Measurements from ENCODE around the gene CREBBP.

Gene CREBBP

DNA sequence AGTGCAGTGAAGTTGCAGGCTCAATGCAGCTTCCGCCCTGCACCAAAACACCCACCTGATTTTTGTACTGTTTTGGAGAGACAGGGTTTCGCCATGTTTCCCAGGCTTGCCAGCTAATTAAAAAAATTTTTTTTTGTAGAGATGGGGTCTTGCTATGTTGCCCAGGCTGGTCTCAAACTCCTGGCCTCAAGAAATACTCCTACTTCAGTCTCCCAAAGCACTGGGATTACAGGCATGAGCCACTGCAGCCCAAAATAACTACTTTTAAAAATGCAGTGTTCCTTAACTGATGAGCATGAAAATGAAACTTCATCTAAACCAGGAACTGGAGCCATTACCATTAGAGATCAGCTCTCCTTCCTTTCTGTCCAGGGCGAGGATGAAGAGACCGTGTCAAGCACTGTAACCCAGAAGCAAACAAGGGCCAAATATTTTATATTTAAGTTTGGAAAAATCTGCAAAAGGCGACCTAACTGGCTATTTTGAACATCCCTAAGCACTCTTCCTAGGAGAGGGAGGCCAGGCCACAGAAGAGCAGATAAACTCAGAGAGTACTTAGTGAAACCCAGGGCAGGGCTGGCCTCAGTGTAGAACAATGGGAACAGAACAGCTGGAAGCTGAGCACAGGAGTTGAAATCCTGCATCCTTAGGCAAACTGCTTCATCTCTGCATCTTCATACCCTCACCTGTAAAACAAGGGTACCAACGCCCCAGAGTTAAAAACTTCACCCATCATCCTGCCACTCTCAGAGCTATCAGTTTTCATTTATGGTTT is 24.0 kb downstream of the CREBBP start:
- no peak for DNase-seq (ENCODE audit: low read depth in 1 of 2, low spot score in 1 of 2)

DNA sequence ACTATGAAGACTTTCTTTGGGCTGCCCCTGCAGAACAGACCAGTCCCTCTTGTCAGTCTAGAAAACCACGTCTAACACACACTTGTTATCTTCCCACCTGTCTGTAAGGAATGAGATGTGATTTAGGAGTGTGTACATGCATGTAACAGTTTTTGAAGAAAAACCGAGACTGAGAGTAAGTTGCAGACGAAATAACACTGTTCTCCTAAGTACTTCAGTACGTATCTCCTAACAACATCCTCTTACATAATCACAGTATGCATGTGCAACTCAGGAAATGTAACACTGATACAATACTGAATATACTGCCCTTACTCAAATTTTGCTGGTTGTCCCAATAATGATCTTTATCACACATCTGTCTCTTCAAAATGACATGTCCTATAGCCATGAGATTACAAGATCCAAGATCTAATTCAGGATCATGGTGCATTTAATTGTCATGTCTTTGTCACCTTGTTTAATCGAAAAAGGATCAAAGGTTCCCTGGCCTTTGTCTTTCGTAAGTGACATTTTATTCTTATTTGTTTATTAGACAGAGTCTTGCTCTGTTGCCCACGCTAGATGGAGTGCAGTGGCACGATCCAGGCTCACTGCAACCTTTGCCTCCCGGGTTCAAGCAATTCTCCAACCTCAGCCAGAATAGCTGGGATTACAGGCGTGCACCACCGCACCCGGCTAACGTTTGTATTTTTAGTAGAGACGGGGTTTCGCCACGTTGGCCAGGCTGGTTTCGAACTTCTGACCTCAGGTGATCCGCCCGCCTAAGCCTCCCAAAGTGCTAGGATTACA is 25.6 kb downstream of the CREBBP start:
- no peak for DNase-seq (ENCODE audit: low read depth in 1 of 2, low spot score in 1 of 2)

DNA sequence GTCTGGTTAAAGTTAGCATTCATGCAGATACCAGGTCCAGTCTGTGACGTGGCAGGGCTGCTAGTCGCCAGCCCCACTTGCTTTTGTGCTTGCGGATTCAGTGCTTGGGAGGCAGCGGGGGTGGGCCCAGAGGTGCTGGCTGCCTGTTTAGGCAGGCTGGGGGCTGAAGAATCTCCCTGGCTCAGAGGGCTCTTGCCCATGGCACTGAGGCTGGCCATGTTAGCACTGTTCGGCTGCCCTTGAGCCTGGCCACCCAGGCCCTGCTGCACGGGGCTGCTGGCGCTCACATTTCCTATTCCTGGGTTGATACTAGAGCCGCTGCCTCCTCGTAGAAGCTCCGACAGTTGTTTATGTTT is 30.0 kb downstream of the CREBBP start:
- no peak for DNase-seq (ENCODE audit: low read depth in 1 of 2, low spot score in 1 of 2)

DNA sequence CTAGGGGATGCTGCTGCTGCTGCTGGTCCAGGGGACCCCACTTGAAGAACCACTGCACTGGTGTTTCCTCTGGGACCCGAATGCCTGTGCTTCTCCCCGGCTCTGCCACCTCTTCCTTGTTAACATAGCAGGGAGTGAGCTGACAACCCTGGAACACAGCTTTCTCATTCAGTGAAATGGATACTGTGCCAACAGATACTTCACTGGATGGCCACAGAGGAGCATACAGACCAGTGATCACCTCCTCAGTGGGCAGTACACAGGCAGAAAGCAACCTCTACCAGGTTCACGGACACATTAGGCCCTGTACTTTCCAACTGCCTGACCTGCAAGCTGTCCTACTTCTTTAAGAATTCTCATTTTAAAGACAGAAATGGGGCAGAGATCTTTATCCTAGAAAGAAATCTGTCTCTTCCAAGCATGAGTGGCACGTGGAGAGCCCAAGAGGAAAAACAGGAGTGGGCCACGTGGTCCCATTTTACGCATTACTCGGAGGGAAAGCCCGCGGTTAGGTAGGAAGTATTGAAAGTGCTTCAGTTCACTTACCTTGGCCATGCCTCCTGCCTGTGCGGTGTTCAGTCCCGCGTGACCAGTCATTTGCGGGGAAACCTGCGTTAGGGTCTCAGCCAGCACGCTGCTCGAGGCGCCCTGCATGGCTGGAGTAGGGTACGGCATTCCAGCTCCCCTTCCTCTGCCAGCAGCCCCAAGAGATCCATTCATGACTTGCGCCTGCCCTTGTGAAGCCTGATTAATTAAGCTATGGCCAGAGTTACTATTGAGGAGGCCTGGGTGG is 30.6 kb downstream of the CREBBP start:
- DNase-seq (ENCODE audit: low read depth in 1 of 2, low spot score in 1 of 2): no peak

DNA sequence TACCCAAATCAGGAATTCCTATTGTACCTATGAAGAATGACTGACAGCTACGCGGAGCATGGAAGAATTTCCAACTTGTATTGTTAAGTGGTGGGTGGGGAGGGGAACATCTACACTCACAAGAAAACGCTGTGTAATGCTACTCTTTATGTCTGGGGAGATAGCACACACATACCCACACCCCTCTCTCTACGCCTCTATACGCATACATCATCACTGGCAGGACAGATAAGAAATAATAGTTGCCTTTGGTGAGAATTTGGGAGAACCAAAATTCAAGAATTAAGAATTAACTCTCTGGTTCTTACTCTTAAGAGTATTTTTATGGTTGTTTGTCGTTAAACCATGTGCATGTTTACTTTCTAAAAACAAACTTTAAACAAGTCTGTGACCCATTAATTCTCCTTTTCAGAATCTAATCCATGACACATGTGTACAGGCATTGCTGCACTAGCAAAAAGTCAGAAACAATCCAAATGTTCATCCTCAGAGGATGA is 33.9 kb downstream of the CREBBP start:
- DNase-seq (ENCODE audit: low read depth in 1 of 2, low spot score in 1 of 2): no peak

DNA sequence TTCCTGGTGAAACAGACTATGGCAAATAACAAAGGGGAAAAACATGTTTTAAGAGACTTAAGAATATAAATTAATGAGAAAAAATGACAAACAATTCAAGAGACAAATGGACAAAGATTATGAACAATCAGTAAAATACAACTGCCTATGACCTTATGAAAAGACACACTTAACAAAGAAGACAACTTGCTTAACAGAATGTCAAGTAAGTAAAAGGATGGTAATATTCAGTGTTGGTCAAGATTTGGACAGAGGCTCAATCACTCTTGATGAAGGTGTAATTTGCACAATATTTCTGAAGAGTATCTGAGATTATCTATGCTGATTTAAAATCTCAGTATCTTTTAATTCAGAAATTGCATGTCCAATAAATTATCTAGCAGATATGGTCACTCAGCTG is 34.4 kb downstream of the CREBBP start:
- DNase-seq (ENCODE audit: low read depth in 1 of 2, low spot score in 1 of 2): no peak

DNA sequence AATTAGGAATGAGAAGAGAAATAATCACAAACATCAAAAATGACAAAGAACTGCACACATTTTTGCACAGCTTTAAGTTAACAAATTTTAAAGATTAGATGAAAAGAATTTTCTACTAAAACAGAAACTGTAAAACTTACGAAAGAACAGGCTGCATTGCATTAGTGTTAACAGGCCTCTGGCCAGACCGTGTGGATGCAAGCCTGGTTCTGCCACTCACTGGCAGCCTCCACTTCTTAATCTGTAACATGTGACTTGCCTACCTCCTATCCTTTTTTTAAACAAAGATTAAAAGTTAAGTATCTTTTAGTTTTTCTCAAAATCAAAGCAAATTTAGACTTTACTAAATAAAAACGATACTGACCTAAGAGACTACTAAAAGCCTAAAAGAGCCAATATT is 37.5 kb downstream of the CREBBP start:
- DNase-seq (ENCODE audit: low read depth in 1 of 2, low spot score in 1 of 2): no peak

DNA sequence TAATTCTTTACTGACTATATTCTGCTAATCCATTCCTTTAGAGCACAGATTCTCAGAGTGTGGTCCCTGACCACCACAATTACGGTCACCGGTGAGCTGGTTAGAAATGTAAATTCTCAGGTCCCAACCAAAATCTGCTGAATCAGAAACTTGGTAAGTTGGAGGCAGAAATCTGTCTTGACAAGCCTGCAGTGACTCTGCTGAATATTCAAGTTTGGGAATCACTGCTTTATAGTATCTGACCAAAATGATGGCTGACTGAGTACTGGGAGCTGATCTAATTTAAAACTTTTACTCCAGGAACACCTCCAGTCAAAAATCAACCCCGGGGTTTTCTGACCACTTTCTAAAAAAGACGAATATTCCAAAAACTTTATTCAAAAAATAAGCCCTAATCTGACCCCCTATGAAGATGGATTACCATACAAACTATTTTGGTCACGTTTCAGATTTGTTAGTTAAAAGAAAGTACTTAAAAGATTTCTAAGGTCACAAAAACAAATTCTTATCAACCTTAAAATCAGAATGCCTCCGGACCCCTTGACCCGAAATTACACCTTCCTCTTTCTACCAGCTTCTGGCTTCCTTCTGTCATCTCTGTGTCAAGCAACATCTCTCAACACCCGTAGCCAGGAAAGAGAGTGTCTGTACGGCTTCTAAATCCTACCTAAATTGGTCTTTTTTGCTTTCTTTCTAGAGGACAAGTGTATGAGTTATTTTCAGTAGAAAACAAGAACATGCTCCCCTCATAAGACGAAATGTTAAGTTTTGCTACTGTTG is 38.6 kb downstream of the CREBBP start:
- no peak for DNase-seq (ENCODE audit: low read depth in 1 of 2, low spot score in 1 of 2)

DNA sequence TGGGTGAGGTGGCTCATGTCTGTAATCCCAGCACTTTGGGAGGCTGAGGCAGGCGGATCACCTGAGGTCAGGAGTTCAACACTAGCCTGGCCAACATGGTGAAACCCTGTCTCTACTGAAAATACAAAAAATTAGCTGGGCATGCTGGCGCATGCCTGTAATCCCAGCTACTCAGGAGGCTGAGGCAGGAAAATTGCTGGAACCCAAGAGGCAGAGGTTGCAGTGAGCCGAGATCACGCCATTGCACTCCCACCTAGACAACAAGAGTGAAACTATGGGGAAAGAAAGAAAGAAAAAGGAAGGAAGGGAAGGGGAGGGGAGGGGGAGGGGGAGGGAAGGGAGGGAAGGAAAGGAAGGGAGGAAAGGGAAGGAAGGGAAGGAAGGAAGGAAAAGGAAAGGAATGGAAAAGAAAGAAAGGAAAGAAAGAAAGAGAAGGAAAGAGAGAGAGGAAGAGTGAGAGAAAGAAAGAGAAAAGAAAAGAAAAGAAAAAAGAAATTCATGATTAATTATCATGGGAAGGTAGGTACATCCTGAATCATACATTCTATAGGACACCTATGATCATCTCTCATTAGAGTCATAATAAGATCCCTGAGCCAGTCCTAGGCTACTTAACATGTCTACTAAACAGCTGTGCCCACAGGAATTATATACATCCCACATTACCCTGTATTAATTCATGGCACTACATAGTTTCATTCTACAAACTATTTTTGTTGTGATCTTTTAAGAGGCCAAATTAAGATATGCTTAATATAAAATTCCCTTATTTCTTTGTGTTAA is 40.9 kb downstream of the CREBBP start:
- DNase-seq (ENCODE audit: low read depth in 1 of 2, low spot score in 1 of 2): no peak

DNA sequence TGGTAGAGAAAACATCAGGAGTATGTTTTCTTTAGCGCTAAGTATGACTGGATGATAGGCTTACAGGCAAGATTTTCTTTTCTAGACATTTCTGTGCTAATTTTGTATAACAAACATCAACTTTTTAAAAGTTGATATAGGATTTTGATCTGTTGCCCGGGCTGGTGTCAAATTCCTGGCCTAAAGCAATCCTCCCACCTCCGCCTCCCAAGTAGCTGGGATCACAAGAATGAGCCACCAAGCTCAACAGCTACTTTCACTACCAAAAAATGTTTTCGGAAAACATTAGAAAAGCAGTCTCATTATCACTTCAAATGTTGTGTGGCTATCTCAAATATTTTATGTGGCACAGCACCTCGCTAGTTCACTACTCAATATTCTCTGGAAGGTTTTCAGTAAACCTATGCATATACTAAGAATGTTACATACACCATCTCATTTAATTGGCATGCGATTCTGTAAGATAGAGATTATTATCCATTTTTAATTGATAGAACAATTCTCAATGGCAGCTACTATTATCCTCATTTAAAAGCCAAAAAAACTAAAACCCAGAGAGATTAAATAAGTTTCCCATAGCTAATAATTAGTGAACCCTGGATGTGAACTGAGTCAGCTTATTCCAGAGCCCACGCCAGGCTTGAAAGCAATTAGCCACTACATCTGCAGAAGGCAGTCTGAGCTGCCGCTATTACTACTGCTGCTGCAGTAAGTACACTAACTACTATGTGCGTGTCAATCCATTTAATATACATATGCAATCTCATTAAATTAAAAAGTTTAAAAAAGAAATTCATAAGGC is 41.7 kb downstream of the CREBBP start:
- no peak for DNase-seq (ENCODE audit: low read depth in 1 of 2, low spot score in 1 of 2)

DNA sequence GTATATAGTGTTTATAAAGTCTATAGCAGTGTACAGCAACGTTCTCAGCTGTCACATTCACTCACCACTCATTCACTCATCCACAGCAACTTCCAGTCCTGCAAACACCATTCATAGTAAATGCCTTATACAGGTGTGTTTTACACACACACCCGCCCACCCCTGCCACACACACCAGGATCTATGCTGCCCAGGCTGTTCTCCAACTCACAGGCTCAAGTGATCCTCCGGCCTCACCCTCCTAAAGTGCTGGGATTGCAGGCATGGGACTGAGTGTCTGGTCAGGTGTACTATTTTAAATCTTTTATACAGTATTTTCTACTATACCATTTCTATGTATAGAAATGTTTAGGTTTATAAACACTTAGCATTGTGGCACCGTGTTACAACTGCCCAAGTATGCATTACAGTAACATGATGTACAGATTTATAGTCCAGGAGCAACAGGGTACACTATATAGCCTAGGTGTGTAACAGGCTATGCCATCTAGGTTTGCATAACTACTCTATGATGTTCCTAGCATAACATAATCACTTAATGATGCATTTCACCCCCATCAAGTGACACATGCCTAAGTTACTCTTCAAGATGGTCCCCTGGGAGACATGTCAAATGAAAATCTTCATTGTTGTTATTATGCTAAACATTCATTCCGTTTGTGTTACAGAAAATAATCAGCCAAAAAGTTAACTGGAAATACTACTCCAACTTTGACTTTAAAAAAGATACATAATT is 42.5 kb downstream of the CREBBP start:
- DNase-seq (ENCODE audit: low read depth in 1 of 2, low spot score in 1 of 2): no peak

DNA sequence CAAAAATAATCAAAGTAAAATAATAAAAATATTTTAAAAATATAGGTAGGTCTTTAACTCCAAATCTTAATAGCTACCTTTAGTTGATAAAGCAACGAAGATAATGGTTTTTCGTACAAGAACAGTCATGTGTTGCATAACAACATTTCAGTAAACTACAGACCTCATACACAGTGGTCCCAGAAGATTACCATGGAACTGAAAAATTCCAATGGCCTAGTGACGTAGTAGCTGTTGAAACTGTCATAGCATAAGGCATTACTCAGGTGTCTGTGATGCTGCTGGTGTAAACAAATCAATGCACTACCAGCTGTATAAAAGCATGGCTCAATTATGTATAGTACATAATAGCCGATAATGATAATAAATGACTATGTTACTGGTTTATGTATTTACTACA is 43.9 kb downstream of the CREBBP start:
- no peak for DNase-seq (ENCODE audit: low read depth in 1 of 2, low spot score in 1 of 2)

DNA sequence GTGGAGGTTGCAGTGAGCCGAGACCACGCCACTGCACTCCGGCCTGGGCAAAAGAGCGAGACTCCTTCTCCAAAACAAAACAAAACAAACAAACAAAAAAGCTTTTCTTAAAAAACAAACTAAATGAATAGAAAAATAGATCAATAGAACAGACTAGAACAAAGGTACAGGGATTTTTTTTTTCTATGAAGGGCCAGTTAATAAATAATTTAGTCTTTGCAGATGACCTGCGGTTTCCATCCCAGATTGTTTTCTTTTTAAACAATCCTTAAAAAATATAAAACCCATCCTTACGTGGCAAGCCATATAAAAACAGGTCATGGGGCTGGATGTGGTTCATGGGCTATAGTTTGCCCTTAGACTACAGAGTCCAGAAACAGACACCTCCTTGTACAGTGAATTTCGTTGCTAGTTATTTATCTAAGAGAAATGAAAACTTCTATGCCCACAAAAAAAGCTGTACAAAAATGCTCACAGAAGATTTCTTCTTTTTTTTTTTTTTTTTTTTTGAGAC is 45.4 kb downstream of the CREBBP start:
- no peak for DNase-seq (ENCODE audit: low read depth in 1 of 2, low spot score in 1 of 2)

DNA sequence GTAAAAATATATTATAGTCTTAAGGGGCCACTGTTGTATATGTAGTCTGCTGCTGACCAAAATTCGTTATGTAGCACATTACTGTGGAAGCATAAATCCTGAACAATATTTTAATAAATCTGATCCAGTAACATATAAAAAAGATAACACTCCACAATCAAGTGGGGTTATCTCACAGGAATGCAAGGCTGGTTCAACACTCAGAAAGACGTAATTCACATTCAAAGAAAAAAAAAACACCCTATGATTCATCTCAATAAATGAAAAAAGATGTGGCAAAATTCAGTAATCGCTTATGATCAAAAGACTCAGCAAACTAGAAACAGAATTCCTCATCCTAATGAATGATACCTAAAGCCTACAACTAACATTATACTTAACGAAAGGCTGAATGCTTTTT is 47.8 kb downstream of the CREBBP start:
- no peak for DNase-seq (ENCODE audit: low read depth in 1 of 2, low spot score in 1 of 2)

DNA sequence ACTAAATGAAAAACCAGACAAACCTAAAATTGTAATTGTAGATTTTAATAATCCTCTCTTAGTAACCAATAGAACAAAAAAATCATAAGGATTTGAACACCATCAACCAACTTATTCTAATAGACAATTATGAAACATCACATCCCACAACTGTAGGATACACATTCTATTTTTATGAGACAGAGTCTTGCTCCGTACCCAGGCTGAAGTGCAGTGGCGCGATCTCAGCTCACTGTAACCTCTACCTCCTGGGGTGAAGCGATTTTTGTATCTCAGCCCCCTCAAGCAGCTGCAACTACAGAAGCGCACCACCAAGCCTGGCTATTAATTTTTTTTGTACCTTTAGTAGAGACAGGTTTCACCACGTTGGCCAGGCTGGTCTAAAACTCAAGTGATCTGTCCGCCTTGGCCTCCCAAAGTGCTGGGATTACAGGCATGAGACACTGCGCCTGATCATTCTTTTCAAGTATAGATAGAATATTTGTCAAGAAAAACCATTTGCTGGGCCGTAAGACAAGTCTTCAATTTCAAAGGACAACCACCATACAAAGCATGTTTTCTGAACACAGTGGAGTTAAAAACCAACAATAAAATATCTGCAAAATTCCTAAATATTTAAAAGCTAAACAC is 49.8 kb downstream of the CREBBP start:
- no peak for DNase-seq (ENCODE audit: low read depth in 1 of 2, low spot score in 1 of 2)

DNA sequence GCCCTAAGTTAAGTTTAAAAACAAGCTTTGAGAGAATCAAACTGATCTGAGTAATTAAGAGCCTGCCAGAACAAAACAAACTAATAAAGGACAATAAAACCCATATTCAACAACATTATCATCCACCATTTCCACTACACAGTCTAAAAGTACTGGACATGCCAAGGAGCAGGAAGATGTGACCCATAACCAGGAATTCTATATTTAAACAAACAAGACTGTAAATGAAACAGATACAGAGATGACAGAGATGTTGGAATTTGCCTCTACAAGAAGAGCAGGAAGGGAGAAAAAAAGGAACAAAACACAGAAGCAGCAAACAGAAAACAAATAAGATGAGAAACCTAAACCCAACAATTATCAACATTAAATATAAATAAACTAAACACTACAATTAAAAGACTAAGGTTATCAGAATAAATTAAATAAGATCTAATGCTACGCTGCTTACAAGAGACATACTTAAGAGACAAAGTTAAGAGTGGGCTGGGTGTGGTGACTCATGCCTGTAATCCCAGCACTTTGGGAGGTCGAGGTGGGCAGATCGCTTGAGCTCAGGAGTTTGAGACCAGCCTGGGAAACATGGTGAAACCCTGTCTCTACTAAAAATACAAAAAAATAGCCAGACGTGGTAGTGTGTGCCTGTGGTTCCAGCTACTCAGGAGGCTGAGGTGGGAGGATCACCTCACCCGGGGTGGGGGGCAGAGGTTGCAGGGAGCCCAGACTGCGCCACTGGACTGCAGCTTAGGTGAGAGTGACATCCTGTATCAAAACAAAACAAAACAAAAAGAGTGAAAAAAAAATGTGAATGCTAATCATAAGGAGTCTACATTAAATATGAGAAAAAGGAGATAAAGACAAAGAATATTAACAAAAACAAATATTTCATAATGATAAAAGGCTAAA is 50.6 kb downstream of the CREBBP start:
- DNase-seq (ENCODE audit: low read depth in 1 of 2, low spot score in 1 of 2): no peak

DNA sequence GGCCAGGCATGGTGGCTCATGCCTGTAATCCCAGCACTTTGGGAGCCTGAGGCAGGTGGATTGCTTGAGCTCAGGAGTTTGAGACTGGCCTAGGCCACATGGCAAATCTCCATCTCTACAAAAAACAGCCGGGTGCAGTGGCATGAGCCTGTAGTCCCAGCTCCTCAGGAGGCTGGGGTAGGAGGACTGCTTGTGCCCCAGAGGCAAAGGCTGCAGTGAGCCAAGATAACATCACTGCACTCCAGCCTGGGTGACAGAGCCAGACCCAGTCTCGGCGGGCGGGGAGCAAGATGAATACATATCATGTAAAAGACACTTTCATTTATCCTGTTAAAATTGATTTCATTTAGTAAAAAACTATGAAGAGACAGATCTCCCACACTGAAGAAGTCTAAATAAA is 54.6 kb downstream of the CREBBP start:
- no peak for DNase-seq (ENCODE audit: low read depth in 1 of 2, low spot score in 1 of 2)
